RKO (cell line): Measurements from ENCODE around the gene SLC15A1.
"Not testable (repeated sequence)": the region's sequence is repeated elsewhere in the genome, so short reads cannot be mapped to it uniquely, and the experiment has no call there.

Experiments used
- DNase-seq: peaks from one replicate; pipeline ENCODE4 v3.0.0-alpha.2; 2016; ENCODE audit warnings: low spot score

SLC15A1 gene

GRCh38 chr13:98656223-98656622 is 96.2 kb downstream of the SLC15A1 start:
- no peak for DNase-seq

GRCh38 chr13:98653463-98653985 is 98.9 kb downstream of the SLC15A1 start:
- peak; percentile 70 for DNase-seq

- no peak for DNase-seq
Measured at GRCh38 chr13:98652721-98653462, 99.6 kb downstream of the SLC15A1 start.

- DNase-seq = no peak
Measured at GRCh38 chr13:98652276-98652675, 100.2 kb downstream of the SLC15A1 start.

- DNase-seq = no peak
Measured at GRCh38 chr13:98651744-98652143, 100.7 kb downstream of the SLC15A1 start.

GRCh38 chr13:98650396-98651107 is 101.9 kb downstream of the SLC15A1 start:
- DNase-seq = no peak

GRCh38 chr13:98649861-98650260 is 102.6 kb downstream of the SLC15A1 start:
- DNase-seq = no peak

- DNase-seq = no peak
Measured at GRCh38 chr13:98648686-98649085, 103.8 kb downstream of the SLC15A1 start.

GRCh38 chr13:98648141-98648540 is 104.3 kb downstream of the SLC15A1 start:
- no peak for DNase-seq

GRCh38 chr13:98647121-98647520 is 105.4 kb downstream of the SLC15A1 start:
- no peak for DNase-seq

GRCh38 chr13:98643479-98643878 is 109.0 kb downstream of the SLC15A1 start:
- no peak for DNase-seq

GRCh38 chr13:98641075-98641474 is 111.4 kb downstream of the SLC15A1 start:
- DNase-seq = no peak

GRCh38 chr13:98639785-98640184 is 112.7 kb downstream of the SLC15A1 start:
- DNase-seq = not testable (repeated sequence)

GRCh38 chr13:98638352-98638751 is 114.1 kb downstream of the SLC15A1 start:
- DNase-seq = not testable (repeated sequence)
